HG03342 (cell line): ENCODE data around the gene GNAQ.
"Not testable (repeated sequence)": the region's sequence is repeated elsewhere in the genome, so short reads cannot be mapped to it uniquely, and the experiment has no call there.

Experiments used
- ATAC-seq: cut with Tn5 transposase; IDR thresholded peaks from one replicate; pipeline ENCODE4 v1.9.1; 2021; ENCODE audit warnings: mild to moderate bottlenecking, moderate library complexity; ENCODE audit not compliant: unreplicated experiment

The GNAQ gene

DNA sequence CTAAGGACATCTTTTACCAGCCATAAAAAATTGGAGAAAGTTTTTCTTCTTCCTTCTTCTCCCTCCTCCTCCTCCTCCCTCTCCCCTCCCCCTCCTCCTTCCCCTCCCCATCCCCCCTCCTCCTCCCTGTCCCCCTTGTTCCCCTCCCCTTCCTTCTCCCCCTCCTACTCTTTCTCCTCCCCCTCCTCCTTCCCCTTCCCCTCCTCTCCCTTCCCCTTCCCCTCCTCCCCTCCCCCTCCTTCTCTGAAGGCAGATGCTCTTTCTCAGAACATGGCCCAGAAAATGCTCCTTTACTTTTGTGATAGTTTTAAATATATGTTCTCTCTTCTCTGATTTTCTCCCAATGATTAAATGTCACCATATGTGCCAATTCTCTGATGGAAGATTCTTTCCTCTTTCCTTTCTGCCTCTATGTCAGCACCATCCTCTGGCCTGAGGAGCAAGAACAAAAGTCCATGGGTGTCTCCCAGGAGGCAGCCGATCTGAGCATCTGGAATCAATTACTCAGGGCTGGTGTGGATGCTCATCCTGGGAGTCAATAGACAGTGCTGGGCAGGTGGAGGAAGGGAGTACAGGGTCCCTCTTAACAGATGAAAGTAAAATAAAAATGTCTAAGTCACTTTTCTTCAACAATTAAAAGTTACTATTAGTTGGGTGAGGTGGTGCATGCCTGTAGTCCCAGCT, 320.5 kb downstream of the GNAQ start:
- no peak for ATAC-seq

DNA sequence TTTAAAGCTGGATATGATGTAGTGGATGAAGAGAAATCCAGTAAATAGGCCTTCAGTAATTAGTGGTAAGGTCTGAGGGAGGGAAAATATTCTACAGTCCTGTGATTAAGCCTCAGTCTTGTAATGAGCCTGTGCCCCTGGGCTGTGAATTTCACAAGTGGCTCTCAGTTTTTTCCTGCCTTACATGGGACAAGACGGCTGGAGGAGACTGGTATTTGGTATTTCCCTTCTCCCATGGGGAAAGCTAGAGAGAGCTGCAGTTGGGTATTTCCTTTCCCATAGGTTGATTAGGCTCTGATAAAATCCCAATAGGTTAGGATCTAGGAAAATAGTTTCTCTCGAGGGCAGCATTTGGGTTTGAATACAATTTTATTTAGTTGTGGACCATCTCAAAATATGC, 321.3 kb downstream of the GNAQ start:
- no peak for ATAC-seq

DNA sequence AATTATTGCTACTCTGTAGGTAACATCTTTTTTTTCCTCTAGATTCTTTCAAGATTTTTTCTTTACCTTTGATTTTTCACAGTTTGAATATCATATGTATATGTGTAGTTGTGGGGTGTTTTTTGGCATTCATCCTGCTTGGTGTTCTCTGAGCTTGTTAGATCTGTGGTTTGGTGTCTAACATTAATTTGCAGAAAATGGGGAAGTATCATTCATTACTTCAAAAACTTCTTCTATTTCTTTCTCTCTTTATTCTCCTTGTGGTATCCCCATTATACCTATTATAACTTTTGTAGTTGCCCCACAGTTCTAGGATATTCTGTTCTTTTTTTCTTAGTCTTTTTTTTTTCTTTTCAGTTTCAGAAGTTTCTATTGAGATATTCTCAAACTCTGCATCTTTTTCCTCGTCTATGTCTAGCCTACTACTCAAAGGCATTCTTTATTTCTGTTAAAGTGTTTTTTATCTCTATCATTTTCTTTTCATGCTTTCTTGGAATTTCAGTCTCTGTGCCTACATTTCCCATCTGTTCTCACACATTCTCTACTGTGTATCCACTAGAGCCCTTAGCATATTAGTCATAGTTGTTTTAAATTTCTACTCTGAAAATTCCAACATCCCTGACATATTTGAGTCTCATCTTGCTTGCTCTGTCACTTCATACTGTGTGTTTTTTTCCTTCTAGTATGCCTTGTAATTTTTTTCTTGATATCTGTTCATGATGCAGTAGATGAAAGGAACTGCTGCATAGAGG, 323.4 kb downstream of the GNAQ start:
- ATAC-seq: no peak

DNA sequence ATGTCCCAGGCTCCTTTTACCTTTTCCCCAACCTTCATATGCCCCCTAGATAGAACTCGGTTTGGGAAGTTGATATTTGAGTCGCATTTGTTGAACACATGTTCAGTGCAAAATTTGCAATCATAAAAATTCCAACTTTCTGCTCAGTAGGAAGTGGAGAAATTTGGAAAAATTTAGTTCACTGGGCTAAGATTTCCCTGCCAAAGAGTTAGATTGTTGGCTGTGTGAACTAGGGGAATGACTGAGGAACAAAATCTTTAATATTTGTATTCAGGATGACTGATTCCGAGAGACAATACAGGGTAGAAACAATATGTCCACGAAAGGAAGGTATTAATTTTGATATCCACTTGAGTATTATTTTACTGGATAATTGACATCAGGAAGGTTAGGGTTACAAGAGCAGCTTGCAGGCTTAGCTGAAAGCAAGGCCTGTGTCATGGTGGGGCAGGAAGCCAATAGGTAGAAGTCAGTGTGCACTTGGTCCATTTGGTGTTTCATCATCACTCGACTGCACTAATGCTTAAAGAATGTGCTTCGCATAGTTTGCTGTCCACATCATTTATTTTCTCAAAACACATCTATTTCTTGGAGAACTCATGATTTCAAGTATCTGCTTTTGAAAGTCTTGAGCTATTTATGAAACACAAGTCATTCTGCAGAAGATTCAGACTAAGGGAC, 324.1 kb downstream of the GNAQ start:
- no peak for ATAC-seq

DNA sequence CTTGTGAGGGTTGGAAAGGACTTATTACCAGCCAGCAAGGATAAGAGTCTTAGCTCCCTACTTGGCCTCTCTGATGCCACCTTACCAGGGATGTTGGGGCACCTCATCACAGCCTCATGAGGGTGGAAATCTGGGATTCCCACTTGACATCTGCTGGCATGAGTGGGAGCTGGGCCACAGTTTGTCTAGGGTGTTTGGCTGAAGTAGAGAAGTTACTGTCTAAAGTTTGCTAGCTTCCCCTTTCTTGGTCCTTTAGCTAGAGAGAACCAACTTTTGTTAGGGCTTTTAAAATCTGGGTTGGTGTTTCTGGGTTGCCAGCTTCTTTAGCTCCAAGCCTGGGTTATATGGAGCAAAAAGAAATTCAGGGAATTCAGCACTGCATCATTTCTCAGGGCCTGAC, 326.0 kb downstream of the GNAQ start:
- no peak for ATAC-seq

DNA sequence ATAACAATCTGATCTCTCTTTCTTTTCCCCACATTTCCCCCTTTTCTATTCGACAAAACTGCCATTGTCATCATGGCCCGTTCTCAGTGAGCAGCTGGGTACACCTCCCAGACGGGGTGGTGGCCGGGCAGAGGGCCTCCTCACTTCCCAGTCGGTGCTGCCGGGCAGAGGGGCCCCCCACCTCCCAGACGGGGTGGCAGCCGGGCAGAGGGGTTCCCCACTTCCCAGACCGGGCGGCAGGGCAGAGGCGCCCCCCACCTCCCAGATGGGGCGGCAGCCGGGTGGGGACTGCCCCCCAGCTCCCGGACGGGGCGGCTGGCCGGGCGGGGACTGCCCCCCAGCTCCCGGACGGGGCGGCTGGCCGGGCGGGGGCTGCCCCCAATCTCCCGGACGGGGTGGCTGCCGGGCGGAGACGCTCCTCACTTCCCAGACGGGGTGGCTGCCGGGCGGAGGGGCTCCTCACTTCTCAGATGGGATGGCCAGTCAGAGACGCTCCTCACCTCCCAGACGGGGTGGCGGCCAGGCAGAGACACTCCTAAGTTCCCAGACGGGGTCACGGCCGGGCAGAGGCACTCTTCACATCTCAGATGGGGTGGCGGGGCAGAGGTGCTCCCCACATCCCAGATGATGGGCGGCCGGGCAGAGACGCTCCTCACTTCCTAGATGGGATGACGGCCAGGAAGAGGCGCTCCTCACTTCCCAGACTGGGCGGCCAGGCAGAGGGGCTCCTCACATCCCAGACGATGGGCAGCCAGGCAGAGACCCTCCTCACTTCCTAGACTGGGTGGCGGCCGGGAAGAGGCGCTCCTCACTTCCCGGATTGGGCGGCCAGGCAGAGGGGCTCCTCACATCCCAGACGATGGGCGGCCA, 328.9 kb downstream of the GNAQ start:
- not testable (repeated sequence) for ATAC-seq

DNA sequence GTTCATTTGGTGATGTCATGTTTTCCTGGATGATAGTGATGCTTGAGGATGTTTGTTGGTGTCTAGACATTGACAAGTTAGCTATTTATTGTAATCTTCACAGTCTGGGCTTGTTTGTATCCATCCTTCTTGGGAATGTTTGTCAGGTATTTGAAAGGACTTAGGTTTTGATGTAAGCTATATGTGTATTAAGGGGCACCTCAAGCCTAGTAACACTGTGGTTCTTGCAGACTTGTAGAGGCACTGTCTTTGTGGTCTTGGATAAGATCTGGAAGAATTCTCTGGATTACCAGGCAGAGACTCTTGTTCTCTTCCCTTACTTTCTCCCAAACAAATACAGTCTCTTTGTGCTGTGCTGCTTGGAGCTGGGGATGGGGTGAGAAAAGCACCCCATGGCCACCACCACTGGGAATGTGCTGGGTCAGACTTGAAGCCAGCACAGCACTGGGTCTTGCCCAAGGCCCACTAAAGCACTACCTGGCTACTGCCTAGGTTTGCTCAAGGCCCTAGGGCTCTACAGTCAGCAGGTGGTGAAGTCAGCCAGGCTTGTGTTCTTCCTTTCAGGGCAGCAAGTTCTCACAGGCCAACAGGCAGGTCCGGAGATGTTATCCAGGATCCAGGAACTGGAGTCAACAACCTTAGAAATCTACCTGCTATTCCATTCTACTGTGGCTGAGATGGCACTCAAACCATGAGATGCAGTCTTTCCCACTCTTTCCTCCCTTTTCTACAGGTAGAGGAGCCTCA, 334.2 kb downstream of the GNAQ start:
- no peak for ATAC-seq

DNA sequence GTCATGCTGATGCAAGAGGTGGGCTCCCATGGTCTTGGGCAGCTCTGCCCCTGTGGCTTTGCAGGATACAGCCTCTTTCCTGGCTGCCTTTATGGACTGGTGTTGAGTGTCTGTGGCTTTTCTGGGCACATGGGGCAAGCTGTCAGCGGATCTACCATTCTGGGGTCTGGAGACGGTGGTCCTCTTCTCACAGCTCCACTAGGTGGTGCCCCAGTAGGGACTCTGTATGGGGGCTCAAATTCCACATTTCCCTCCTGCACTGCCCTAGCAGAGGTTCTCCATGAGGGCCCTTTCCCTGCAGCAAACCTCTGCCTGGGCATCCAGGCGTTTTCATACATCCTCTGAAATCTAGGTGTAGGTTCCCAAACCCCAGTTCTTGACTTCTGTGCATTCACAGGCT, 340.9 kb downstream of the GNAQ start:
- not testable (repeated sequence) for ATAC-seq

DNA sequence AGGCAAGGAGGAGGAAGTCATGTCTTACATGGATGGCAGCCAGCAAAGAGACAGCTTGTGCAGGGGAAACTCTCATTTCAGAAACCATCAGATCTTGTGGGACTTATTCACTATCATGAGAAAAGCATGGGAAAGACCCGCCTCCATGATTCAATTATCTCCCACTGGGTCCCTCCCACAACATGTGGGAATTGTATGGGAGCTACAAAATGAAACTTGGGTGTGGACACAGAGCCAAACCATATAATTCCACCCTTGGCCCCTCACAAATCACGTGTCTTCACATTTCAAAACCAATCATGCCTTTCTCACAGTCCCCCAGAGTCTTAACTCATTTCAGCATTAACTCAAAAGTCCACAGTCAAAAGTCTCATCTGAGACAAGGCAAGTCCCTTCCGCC, 341.5 kb downstream of the GNAQ start:
- not testable (repeated sequence) for ATAC-seq

DNA sequence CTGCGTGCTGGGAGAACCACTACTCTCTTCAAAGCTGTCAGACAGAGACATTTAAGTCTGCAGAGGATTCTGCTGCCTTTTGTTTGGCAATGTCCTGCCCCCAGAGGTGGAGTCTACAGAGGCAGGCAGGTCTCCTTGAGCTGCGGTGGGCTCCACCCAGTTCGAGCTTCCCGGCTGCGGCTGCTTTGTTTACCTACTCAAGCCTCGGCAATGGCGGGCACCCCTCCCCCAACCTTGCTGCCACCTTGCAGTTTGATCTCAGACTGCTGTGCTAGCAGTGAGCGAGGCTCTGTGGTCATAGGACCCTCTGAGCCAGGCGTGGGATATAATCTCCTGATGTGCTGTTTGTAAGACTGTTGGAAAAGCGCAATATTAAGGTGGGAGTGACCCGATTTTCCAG, 343.9 kb downstream of the GNAQ start:
- ATAC-seq: not testable (repeated sequence)

DNA sequence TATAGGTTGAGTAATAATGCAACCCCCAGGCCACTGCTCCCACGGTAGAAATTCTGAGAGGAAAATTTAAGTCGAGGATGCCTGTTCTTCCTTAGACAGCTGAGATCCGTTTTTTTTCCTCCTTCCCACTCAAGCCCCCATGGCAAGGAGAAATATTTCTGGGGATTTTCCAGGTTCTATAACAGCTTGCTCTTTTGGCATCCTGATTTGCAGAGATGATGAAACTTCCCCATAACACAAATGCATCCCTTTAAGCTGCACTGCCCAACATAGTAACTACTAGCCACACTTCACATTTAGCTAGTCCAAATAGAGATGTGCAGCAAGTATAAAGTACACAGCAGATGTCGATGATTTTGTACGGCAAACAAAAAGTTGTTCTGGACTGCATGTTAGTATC, 351.0 kb downstream of the GNAQ start:
- no peak for ATAC-seq

DNA sequence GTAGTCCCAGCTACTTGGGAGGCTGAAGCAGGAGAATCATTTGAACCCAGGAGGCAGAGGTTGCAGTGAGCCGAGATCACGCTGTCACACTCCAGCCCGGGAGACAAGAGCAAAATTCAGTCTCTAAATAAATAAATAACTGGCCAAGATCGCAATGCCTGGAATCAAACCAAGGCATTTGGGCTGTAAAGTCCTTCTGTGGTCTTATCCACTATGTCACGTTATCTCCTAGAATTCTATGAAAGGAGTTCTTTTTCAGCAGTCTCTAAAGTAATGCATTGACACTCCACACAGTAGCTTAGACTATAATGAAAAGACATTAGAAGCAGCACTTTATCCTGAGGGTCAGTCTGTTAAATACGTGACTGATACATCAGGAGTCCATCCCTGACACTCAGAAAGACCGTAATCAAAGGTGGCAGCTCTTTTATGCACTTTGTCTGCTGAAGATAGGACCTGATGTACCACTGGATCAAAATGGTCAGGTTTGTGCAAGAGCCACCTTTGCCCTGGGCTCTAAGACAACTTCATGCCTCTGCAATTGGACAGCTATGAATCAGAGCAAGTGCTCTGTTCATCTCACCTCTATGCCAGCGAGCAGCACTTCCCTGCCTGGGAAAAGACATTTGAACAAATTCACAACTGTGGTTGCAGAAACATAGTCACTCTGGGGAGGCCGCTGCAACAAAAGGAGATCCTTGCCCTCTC, 351.8 kb downstream of the GNAQ start:
- ATAC-seq: no peak

DNA sequence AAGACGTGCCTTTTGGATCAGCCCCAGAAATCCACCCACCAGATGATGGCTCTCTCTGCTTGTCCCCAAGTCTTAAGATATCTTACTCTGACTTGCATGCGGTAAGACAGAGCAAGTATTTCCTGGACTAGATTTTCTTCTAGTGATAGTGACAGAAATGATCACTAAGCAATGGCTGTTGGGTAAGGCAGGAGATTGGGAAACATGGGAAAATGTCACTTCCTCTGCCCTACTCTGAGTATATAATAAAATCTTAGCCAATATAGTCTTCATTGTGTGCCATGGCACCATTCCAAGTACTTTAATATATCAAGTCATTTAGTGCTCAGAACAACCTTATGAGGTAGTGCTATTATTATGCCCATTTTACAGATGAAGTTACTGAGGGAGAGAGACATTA, 352.5 kb downstream of the GNAQ start:
- ATAC-seq: no peak

DNA sequence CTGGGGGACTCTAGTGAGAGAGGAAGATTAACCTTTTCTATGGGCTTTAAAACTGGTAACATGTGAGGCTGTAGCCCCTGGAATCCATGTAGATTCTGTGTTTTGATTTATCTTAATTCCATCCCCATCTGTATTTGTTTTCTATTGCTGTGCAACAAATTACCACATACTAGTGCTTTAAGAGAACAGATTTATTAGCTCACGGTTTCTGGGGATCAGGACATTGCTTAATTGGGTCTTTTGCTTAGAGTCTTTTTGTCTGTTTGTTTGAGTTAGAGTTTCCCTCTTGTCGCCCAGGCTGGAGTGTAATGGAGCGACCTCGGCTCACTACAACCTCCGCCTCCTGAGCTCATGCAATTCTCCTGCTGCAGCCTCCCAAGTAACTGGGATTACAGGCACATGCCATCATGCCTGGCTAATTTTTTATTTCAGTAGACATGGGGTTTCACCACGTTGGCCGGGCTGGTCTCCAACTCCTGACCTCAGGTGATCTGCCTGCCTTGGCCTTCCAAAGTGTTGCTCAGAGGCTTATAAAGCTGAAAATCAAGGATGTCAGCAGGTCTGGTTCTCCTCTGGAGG, 353.6 kb downstream of the GNAQ start:
- ATAC-seq: no peak

DNA sequence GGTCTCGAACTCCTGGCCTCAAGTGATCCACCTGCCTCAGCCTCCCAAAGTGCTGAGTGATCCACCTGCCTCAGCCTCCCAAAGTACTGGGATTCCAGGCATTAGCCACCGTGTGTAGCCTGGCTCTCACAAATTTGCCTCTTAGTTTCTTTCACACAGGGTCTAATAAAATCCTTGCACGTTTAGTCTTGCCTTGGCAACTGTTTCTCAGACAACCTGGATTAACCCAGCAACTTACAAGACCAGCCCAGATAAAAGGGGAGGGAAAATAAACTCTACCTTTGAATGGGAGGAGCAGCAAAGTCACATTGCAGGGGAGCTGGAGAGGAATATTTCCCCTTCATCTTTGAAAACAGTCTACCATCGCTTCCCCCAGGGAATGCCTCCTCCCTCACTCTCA, 354.2 kb downstream of the GNAQ start:
- ATAC-seq: no peak

DNA sequence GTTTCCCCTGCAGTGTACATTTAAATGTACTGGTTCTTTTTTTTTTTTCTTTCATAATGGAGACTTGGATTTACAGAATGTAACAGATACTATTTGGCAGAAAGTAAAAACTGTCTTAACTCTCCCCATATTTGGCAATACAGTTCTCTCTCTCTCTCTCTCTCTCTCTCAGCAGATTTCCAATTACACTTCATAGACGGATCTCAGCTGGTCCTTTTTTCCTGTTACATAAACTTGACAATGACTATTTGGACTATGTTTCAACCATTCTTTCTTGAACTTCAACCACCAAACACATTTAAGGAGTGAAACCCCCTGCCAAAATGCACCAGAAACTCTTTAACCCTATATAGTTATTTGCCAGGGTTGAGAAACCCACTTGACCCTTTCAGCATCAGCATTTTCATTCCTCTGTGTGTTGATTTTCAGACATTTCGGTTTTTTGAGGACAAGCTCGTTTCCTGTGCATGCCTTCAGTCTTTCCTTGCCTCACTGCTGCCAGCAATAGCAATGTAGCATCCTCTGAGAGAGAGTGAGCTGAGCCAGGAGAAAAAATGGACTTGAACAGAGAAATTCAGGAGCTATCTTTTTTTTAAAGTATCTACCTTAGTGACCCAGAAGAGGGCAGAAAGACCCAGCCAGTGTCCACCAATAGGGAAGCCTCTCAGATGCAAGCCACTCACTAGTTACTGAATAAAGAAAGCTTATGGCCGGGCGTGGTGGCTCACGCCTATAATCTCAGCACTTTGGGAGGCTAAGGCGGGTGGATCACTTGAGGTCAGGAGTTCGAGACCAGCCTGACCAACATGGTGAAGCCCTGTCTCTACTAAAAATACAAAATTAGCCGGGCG, 357.4 kb downstream of the GNAQ start:
- ATAC-seq: no peak

DNA sequence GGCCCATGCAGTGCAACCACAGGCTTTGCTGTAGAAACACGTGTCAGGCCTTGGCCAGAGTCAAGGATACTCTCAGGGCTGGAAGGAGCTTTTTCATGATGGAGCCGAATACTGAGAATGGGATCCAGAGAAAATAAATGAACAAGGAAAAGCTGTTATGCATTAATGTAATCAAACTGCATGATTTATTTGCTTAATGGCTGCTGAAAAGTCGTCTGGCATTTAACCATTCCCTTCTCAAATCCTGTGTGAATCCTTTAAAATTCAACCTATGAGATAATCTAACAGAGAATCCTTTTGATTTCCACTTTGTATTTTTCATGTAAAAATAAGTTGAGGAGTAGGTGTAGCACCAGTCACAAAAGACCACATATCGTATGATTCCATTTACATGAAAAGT, 359.4 kb downstream of the GNAQ start:
- no peak for ATAC-seq

DNA sequence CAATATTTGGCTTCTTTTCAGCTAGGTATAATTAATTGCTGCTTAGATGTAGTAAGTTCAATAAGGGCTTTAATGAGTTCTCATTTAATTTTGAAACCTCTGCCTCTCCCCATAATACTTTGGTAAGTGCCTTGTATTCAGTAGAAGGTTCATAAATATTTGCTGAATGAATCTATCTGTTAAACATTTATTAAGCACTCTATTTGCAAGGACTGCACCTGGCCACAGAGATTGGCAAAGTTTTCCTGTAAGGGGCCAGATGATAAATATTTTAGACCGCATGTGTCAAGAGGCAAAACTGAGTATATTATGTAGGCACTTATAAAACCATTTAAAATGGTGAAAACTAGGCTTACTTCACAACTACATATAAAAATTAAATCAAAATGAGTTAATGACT, 364.5 kb downstream of the GNAQ start:
- ATAC-seq: no peak
